Measurements from ENCODE around the gene HS3ST4. TPM values are rescaled to one million over a fixed set of nuclear protein-coding genes. Genes with fewer than 3 reads are reported as not detected.

HS3ST4 gene
- polyA plus RNA-seq, 1 donor, result 0.39 TPM

DNA sequence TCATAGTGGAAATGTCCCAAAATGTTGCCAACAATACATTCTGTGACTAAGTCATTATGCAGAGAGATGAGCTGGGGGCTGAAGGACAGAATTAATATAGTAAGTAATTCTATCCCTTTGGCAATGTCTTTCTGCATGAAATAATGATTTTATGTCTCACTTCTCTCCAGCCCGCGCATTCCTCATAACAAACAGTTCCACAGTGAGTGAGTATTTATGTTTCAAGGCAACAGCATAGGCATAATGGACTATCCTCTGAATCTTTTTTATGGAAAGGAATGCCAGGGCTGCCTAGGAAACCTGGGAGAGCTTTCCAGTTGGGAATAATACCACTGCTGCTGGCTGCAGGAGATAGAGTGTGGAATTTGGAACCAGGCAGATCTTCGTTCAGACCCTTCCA is 477.7 kb downstream of the HS3ST4 start:
- Histone ChIP-seq H3K4me1 (ENCODE audit: control insufficient read depth, insufficient read depth, low read length) (no peaks in the 10 kb centered on the region), H3K4me3 (ENCODE audit: low read length) (no peak overlapping the region), H3K27me3 (ENCODE audit: control insufficient read depth, insufficient read depth, low read length) (no peaks in the 10 kb centered on the region), H3K9me3 (ENCODE audit: control insufficient read depth, low read depth, low read length) (no peaks in the 10 kb centered on the region), H3K36me3 (ENCODE audit: control insufficient read depth, insufficient read depth, low read length) (no peaks in the 10 kb centered on the region), H3K27ac (ENCODE audit: low read length) (no peak overlapping the region)
- no CpG with 5 or more reads among the region's 3 CpGs for WGBS (ENCODE audit: insufficient coverage, low lambda C conversion rate)
- DNase-seq, result no peak

GRCh38 chr16:26175944-26176343 is 484.2 kb downstream of the HS3ST4 start:
- peak; percentile 19 to 43 for DNase-seq
- H3K36me3 ChIP-seq (ENCODE audit: control insufficient read depth, insufficient read depth, low read length), result no peaks in the 10 kb centered on the region
- 57% methylated on average over 1 of the region's 4 CpGs for WGBS (ENCODE audit: insufficient coverage, low lambda C conversion rate)
- no peaks in the 10 kb centered on the region for H3K27me3 ChIP-seq (ENCODE audit: control insufficient read depth, insufficient read depth, low read length)
- H3K9me3 ChIP-seq (ENCODE audit: control insufficient read depth, low read depth, low read length), result no peaks in the 10 kb centered on the region
- no peak overlapping the region for H3K27ac ChIP-seq (ENCODE audit: low read length)
- peaks cover 4% of the 10 kb centered on the region for H3K4me1 ChIP-seq (ENCODE audit: control insufficient read depth, insufficient read depth, low read length)
- no peak overlapping the region for H3K4me3 ChIP-seq (ENCODE audit: low read length)

GRCh38 chr16:26177438-26177837 is 485.7 kb downstream of the HS3ST4 start:
- Histone ChIP-seq H3K36me3 (ENCODE audit: control insufficient read depth, insufficient read depth, low read length) (no peaks in the 10 kb centered on the region), H3K4me3 (ENCODE audit: low read length) (no peak overlapping the region), H3K27me3 (ENCODE audit: control insufficient read depth, insufficient read depth, low read length) (no peaks in the 10 kb centered on the region), H3K9me3 (ENCODE audit: control insufficient read depth, low read depth, low read length) (no peaks in the 10 kb centered on the region), H3K4me1 (ENCODE audit: control insufficient read depth, insufficient read depth, low read length) (peaks cover 4% of the 10 kb centered on the region), H3K27ac (ENCODE audit: low read length) (no peak overlapping the region)
- DNase-seq, result no peak
- no CpG with 5 or more reads among the region's 1 CpG for WGBS (ENCODE audit: insufficient coverage, low lambda C conversion rate)

DNA sequence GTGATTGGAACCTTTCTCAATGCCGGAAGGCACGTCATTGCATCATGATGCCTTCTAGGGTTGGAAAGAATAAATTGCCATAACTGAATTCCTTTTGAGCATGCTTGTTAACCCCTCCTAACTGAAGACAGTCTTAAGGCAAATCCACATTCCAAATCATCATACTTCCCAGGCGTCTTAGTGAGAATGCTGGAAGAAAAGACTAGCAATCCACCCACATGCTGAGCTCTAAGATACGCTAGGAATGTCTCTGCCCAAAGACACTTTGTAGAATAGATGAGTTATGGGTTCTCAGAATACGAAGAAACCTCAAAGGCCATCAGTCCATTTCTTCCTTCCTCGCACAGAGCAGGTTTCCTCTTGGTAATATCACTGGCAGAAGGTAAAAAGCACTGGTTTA is 486.5 kb downstream of the HS3ST4 start:
- H3K27me3 ChIP-seq (ENCODE audit: control insufficient read depth, insufficient read depth, low read length), result no peaks in the 10 kb centered on the region
- H3K4me1 ChIP-seq (ENCODE audit: control insufficient read depth, insufficient read depth, low read length), result peaks cover 4% of the 10 kb centered on the region
- no peak for DNase-seq
- no peak overlapping the region for H3K27ac ChIP-seq (ENCODE audit: low read length)
- no CpG with 5 or more reads among the region's 6 CpGs for WGBS (ENCODE audit: insufficient coverage, low lambda C conversion rate)
- no peaks in the 10 kb centered on the region for H3K9me3 ChIP-seq (ENCODE audit: control insufficient read depth, low read depth, low read length)
- H3K4me3 ChIP-seq (ENCODE audit: low read length), result no peak overlapping the region
- H3K36me3 ChIP-seq (ENCODE audit: control insufficient read depth, insufficient read depth, low read length), result no peaks in the 10 kb centered on the region

- H3K27me3 ChIP-seq (ENCODE audit: control insufficient read depth, insufficient read depth, low read length), result no peaks in the 10 kb centered on the region
- H3K9me3 ChIP-seq (ENCODE audit: control insufficient read depth, low read depth, low read length), result no peaks in the 10 kb centered on the region
- no peaks in the 10 kb centered on the region for H3K36me3 ChIP-seq (ENCODE audit: control insufficient read depth, insufficient read depth, low read length)
- DNase-seq, result no peak
- no peak overlapping the region for H3K4me3 ChIP-seq (ENCODE audit: low read length)
- no peak overlapping the region for H3K27ac ChIP-seq (ENCODE audit: low read length)
- no CpG with 5 or more reads among the region's 1 CpG for WGBS (ENCODE audit: insufficient coverage, low lambda C conversion rate)
- no peaks in the 10 kb centered on the region for H3K4me1 ChIP-seq (ENCODE audit: control insufficient read depth, insufficient read depth, low read length)
These were observed 494.4 kb downstream of the HS3ST4 start for GRCh38 chr16:26186091-26186615.
